ENCODE data around the gene MYH10. TPM values are rescaled to one million over a fixed set of nuclear protein-coding genes. Genes with fewer than 3 reads are reported as not detected.
A peak's percentile ranks its signal among the peaks of the same experiment; 100 is the strongest.

The MYH10 gene
- total RNA-seq, 1 donor from 2014 or later, result 429 TPM

GRCh38 chr17:8475227-8475626 lies 155.3 kb downstream of the MYH10 start:
- H3K4me3 Mint-ChIP-seq (ENCODE audit: unreplicated experiment), result peak overlapping the region; percentile 56
- peaks cover 2% of the 10 kb centered on the region for H3K4me1 Mint-ChIP-seq (ENCODE audit: unreplicated experiment)
- peak overlapping the region; percentile 12 for H3K27ac Mint-ChIP-seq (ENCODE audit: unreplicated experiment)
- no peaks in the 10 kb centered on the region for H3K9me3 Mint-ChIP-seq (ENCODE audit: unreplicated experiment)
- H3K27me3 Mint-ChIP-seq (ENCODE audit: unreplicated experiment), result peaks cover 18% of the 10 kb centered on the region
- H3K36me3 Mint-ChIP-seq (ENCODE audit: low read depth, unreplicated experiment), result peaks cover 42% of the 10 kb centered on the region
- DNase-seq (ENCODE audit: low spot score), result no peak
- no peak for TF ChIP-seq CTCF (IDR thresholded peaks at IDR 0.05; ENCODE audit: unreplicated experiment)

- no peak for TF ChIP-seq CTCF (IDR thresholded peaks at IDR 0.05; ENCODE audit: unreplicated experiment)
- H3K27me3 Mint-ChIP-seq (ENCODE audit: unreplicated experiment), result peaks cover 20% of the 10 kb centered on the region
- H3K4me1 Mint-ChIP-seq (ENCODE audit: unreplicated experiment), result peaks cover 2% of the 10 kb centered on the region
- peak overlapping the region; percentile 12 for H3K27ac Mint-ChIP-seq (ENCODE audit: unreplicated experiment)
- H3K9me3 Mint-ChIP-seq (ENCODE audit: unreplicated experiment), result no peaks in the 10 kb centered on the region
- H3K4me3 Mint-ChIP-seq (ENCODE audit: unreplicated experiment), result peak overlapping the region; percentile 56
- DNase-seq (ENCODE audit: low spot score), result no peak
- H3K36me3 Mint-ChIP-seq (ENCODE audit: low read depth, unreplicated experiment), result peaks cover 40% of the 10 kb centered on the region
Observed at GRCh38 chr17:8474826-8475225, 155.7 kb downstream of the MYH10 start.

GRCh38 chr17:8473451-8474192 lies 156.9 kb downstream of the MYH10 start:
- peaks cover 2% of the 10 kb centered on the region for H3K4me1 Mint-ChIP-seq (ENCODE audit: unreplicated experiment)
- H3K27ac Mint-ChIP-seq (ENCODE audit: unreplicated experiment), result peak overlapping the region; percentile 64
- H3K27me3 Mint-ChIP-seq (ENCODE audit: unreplicated experiment), result peaks cover 17% of the 10 kb centered on the region
- no peaks in the 10 kb centered on the region for H3K9me3 Mint-ChIP-seq (ENCODE audit: unreplicated experiment)
- TF ChIP-seq CTCF (IDR thresholded peaks at IDR 0.05; ENCODE audit: unreplicated experiment), result no peak
- H3K4me3 Mint-ChIP-seq (ENCODE audit: unreplicated experiment), result peak overlapping the region; percentile 78
- peaks cover 33% of the 10 kb centered on the region for H3K36me3 Mint-ChIP-seq (ENCODE audit: low read depth, unreplicated experiment)
- no peak for DNase-seq (ENCODE audit: low spot score)

GRCh38 chr17:8472663-8473062 lies 157.9 kb downstream of the MYH10 start:
- Mint-ChIP-seq H3K4me1 (ENCODE audit: unreplicated experiment) (peaks cover 2% of the 10 kb centered on the region), H3K27ac (ENCODE audit: unreplicated experiment) (peak overlapping the region; percentile 64), H3K36me3 (ENCODE audit: low read depth, unreplicated experiment) (peaks cover 33% of the 10 kb centered on the region), H3K9me3 (ENCODE audit: unreplicated experiment) (no peaks in the 10 kb centered on the region), H3K27me3 (ENCODE audit: unreplicated experiment) (peaks cover 13% of the 10 kb centered on the region), H3K4me3 (ENCODE audit: unreplicated experiment) (no peak overlapping the region)
- TF ChIP-seq CTCF (IDR thresholded peaks at IDR 0.05; ENCODE audit: unreplicated experiment), result no peak
- no peak for DNase-seq (ENCODE audit: low spot score)

- H3K4me3 Mint-ChIP-seq (ENCODE audit: unreplicated experiment), result no peak overlapping the region
- TF ChIP-seq CTCF (IDR thresholded peaks at IDR 0.05; ENCODE audit: unreplicated experiment), result no peak
- H3K4me1 Mint-ChIP-seq (ENCODE audit: unreplicated experiment), result no peaks in the 10 kb centered on the region
- peaks cover 14% of the 10 kb centered on the region for H3K27me3 Mint-ChIP-seq (ENCODE audit: unreplicated experiment)
- DNase-seq (ENCODE audit: low spot score), result no peak
- H3K9me3 Mint-ChIP-seq (ENCODE audit: unreplicated experiment), result no peaks in the 10 kb centered on the region
- no peak overlapping the region for H3K27ac Mint-ChIP-seq (ENCODE audit: unreplicated experiment)
- peaks cover 34% of the 10 kb centered on the region for H3K36me3 Mint-ChIP-seq (ENCODE audit: low read depth, unreplicated experiment)
Observed at GRCh38 chr17:8470447-8471047, 160.0 kb downstream of the MYH10 start.
